ENCODE measurements around the gene PAX4.

- no peak for TF ChIP-seq CTCF (conservative IDR thresholded peaks at IDR 0.05 in 1 of 2, IDR thresholded peaks at IDR 0.05 in 1 of 2; ENCODE audit: extremely low read depth in 1 of 2, insufficient read depth in 1 of 2, low read depth in 1 of 2, low read length in 2 of 2)
- TF ChIP-seq EZH2 (IDR thresholded peaks at IDR 0.05; ENCODE audit: borderline replicate concordance, low read length): no peak
Measured at GRCh38 chr7:127592550-127592949, 25.4 kb downstream of the PAX4 start.
